Neutrophil (primary cell): ENCODE results near the gene SND1.

Source experiments
- H3K27ac ChIP-seq: fragments of 200-600 bp; sonication (generic); 2 replicates; pipeline ENCODE4 v1.5.1; 2016; ENCODE audit warnings: mild to moderate bottlenecking, moderate library complexity
- H3K27me3 ChIP-seq: fragments of 200-600 bp; sonication (generic); 2 replicates; pipeline ENCODE4 v1.6.0; 2016; ENCODE audit warnings: mild to moderate bottlenecking
- H3K36me3 ChIP-seq: fragments of 200-600 bp; sonication (generic); 2 replicates; pipeline ENCODE4 v1.5.1; 2017
- H3K4me1 ChIP-seq, 2 experiments: fragments of 200-600 bp in 1 of 2; sonication (generic) in 1 of 2; 1 replicate in 1 of 2; 2 replicates in 1 of 2; pipeline versions ENCODE4 v1.5.1 to v1.6.1; 2013 to 2016; ENCODE audit warnings: low read depth in 1 of 2, low read length in 1 of 2, mild to moderate bottlenecking in 1 of 2, moderate library complexity in 1 of 2; ENCODE audit not compliant: control insufficient read depth in 1 of 2, insufficient read depth in 1 of 2
- H3K4me3 ChIP-seq, 2 experiments: fragments of 200-600 bp in 1 of 2; sonication (generic) in 1 of 2; 1 replicate in 1 of 2; 2 replicates in 1 of 2; pipeline ENCODE4 v1.5.1; 2013 to 2016; ENCODE audit warnings: low read depth in 1 of 2, low read length in 1 of 2, mild to moderate bottlenecking in 1 of 2, moderate library complexity in 1 of 2
- H3K9me3 ChIP-seq: fragments of 200-600 bp; sonication (generic); 2 replicates; pipeline ENCODE4 v1.5.1; 2016
- TF ChIP-seq, protein P1 (sequence below): fragments of 200-600 bp; sonication (generic); IDR thresholded peaks from 2 replicates; pipeline ENCODE4 v1.5.1; 2016; ENCODE audit warnings: antibody characterized with exemption

SND1 gene

DNA sequence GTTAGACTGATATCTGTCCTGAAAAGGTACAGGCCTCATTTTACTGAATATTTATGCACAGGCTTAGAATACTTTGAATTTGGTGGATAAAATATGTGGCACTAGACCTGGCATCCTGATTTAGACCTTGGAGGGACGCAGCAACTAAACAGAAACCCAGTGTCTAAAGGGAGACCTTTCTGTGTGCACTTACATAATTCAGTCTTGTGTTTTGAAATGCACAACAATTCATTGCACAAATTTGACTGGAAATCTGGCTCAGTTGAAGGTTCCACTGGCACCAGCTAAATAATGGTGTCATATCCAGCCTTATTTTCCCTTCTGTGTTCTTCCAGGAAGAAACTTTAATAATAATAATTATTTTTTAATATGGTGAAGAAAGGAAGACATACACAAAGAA is 142.1 kb downstream of the SND1 start:
- TF ChIP-seq, protein P1, sequence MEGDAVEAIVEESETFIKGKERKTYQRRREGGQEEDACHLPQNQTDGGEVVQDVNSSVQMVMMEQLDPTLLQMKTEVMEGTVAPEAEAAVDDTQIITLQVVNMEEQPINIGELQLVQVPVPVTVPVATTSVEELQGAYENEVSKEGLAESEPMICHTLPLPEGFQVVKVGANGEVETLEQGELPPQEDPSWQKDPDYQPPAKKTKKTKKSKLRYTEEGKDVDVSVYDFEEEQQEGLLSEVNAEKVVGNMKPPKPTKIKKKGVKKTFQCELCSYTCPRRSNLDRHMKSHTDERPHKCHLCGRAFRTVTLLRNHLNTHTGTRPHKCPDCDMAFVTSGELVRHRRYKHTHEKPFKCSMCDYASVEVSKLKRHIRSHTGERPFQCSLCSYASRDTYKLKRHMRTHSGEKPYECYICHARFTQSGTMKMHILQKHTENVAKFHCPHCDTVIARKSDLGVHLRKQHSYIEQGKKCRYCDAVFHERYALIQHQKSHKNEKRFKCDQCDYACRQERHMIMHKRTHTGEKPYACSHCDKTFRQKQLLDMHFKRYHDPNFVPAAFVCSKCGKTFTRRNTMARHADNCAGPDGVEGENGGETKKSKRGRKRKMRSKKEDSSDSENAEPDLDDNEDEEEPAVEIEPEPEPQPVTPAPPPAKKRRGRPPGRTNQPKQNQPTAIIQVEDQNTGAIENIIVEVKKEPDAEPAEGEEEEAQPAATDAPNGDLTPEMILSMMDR = no peak
- H3K36me3 ChIP-seq = no peaks in the 10 kb centered on the region
- peaks cover 20 to 22% of the 10 kb centered on the region in 2 experiments for H3K4me1 ChIP-seq
- H3K4me3 ChIP-seq = peak overlapping the region in 1 of 2 experiments; percentile 3
- no peaks in the 10 kb centered on the region for H3K27me3 ChIP-seq
- H3K27ac ChIP-seq = peak overlapping the region; percentile 52
- H3K9me3 ChIP-seq = no peaks in the 10 kb centered on the region

DNA sequence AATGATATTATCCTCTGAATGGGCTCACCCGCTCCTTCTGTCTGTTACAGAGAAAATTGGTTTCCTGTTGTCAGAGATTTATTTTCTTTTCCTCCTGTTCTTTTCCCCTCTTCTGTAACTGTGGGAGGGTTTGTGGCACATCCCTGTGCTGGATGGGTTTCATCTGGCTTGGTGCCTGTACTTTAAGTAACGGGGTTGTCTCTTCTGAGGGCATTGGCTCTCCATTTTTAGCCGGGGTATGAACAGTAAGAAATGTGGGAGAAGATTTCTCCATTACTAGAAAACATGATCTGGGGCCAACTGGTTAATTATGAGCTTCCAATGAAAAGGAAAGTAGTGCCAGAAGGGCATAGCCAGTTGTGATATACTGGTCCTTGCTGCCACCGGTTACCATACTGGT is 142.6 kb downstream of the SND1 start:
- H3K36me3 ChIP-seq = no peaks in the 10 kb centered on the region
- peaks cover 20 to 22% of the 10 kb centered on the region in 2 experiments for H3K4me1 ChIP-seq
- TF ChIP-seq, protein P1 = no peak
- no peaks in the 10 kb centered on the region for H3K27me3 ChIP-seq
- no peak overlapping the region for H3K4me3 ChIP-seq
- H3K9me3 ChIP-seq = no peaks in the 10 kb centered on the region
- peak overlapping the region; percentile 52 for H3K27ac ChIP-seq

DNA sequence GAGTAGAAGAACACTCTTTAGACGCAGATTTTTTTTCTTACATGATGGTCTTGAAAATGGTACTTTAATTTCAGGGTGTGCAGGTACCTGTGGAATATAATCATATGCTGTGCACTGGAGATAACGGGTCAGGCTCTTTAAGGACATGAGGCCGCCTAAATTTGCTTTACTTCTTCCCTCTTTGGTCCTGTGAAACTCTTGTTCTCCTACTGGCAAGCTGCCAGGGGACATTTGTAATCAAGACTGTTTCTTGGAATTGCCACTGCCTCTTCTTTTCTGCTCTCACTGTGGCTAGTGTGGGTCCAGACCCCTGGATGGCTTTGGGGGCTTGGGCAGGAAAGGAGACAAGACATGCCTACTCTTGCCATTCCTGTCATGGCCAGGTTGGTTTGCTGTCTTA is 146.0 kb downstream of the SND1 start:
- no peaks in the 10 kb centered on the region for H3K9me3 ChIP-seq
- H3K27me3 ChIP-seq = no peaks in the 10 kb centered on the region
- H3K36me3 ChIP-seq = no peaks in the 10 kb centered on the region
- no peak overlapping the region for H3K4me3 ChIP-seq
- no peak overlapping the region for H3K27ac ChIP-seq
- H3K4me1 ChIP-seq = peaks cover 18% of the 10 kb centered on the region in 2 experiments
- TF ChIP-seq, protein P1 = no peak

DNA sequence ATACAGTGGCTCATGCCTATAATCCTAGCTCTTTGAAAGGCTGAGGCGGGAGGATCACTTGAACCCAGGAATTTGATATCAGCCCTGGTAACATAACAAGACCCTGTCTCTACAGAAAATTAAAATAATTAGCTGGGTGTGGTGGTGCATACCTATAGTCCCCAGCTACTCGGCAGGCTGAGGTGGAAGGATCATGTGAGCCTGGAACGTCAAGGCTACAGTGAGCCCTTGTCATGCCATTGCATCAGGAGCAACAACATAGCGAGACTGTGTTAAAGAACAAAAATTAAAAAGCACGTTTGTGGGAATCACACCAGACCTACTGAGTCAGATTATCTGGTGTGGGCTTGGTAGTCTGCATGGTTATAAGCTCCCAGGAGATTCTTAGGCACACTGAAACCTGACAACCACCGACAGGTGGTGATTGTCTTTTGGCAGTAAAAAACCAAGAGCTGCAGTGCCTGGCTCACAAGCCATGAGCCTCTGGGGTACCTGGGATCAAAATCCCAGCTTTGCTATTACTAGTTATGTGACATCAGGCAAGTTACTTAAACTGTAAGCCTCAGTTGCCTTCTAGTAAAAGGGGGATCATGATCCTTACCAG is 146.9 kb downstream of the SND1 start:
- Histone ChIP-seq H3K4me1 (peaks cover 9 to 10% of the 10 kb centered on the region in 2 experiments), H3K9me3 (no peaks in the 10 kb centered on the region), H3K4me3 (no peak overlapping the region), H3K36me3 (no peaks in the 10 kb centered on the region), H3K27ac (no peak overlapping the region), H3K27me3 (no peaks in the 10 kb centered on the region)
- TF ChIP-seq, protein P1 = no peak

DNA sequence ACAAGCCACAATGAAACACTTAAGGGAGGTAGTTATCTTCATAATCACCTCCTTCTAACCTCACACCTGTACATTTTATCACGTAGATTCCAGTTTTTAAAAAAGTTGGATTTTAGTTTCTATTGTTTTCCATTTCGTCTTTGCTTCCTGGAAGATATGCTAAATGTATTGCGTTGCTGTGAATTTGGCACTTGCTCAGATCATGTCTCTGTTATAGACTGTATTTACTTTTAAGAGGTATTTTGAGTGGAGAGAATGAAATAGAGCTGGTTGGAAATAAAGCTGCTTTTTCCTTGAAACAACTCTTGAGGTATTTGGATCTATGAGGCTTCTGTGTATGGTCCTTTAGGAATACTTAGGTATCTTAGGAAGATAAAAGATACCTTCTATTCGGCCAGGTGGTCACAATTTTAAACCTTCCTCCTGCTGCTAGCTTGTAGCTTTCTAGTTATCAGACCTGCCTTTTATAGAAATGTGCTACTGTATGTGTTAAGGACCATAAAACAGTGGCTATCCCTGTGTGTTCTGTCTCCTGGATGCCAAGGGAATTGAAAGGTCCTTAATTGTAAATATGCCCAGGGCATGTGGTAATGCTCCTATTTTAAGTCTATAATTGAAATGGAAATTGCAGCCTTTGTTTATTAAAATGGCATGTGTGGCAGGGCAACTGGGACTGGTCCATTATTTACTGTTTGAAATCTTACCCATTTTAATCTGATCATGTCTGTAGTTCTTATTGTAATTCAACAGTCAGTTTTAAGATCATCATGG is 147.7 kb downstream of the SND1 start:
- TF ChIP-seq, protein P1 = no peak
- H3K27ac ChIP-seq = no peak overlapping the region
- no peak overlapping the region for H3K4me3 ChIP-seq
- H3K27me3 ChIP-seq = no peaks in the 10 kb centered on the region
- no peaks in the 10 kb centered on the region for H3K9me3 ChIP-seq
- H3K36me3 ChIP-seq = no peaks in the 10 kb centered on the region
- peaks cover under 1 to 1% of the 10 kb centered on the region in 2 experiments for H3K4me1 ChIP-seq
